ENCODE data around the gene MRGPRD.

The MRGPRD gene

GRCh38 chr11:68950762-68951161 lies 30.0 kb downstream of the MRGPRD start:
- Histone ChIP-seq H3K4me3 (replicated peaks; ENCODE audit: insufficient read depth, low read length) (no peak overlapping the region), H3K27ac (replicated peaks) (no peak overlapping the region), H3K27me3 (ENCODE audit: insufficient read depth, poor library complexity, severe bottlenecking) (no peaks in the 10 kb centered on the region)
- DNase-seq (ENCODE audit: low read depth in 1 of 2, low spot score in 1 of 2) = no peak
- TF ChIP-seq CTCF (IDR thresholded peaks at IDR 0.05; ENCODE audit: insufficient read depth, low read length) = no peak
- TF ChIP-seq GABPA (IDR thresholded peaks at IDR 0.05; ENCODE audit: low read depth) = no peak
- no peak for TF ChIP-seq REST (IDR thresholded peaks at IDR 0.05; ENCODE audit: insufficient replicate concordance, low read depth)
- TF ChIP-seq POLR2AphosphoS5 (IDR thresholded peaks at IDR 0.05; ENCODE audit: low read depth) = no peak
- TF ChIP-seq SPI1 (IDR thresholded peaks at IDR 0.05; ENCODE audit: borderline replicate concordance, low read depth) = no peak

GRCh38 chr11:68950270-68950669 lies 30.5 kb downstream of the MRGPRD start:
- Histone ChIP-seq H3K27me3 (ENCODE audit: insufficient read depth, poor library complexity, severe bottlenecking) (no peaks in the 10 kb centered on the region), H3K4me3 (replicated peaks; ENCODE audit: insufficient read depth, low read length) (no peak overlapping the region), H3K27ac (replicated peaks) (no peak overlapping the region)
- peak; percentile 25 for TF ChIP-seq CTCF (IDR thresholded peaks at IDR 0.05; ENCODE audit: insufficient read depth, low read length)
- no peak for TF ChIP-seq POLR2AphosphoS5 (IDR thresholded peaks at IDR 0.05; ENCODE audit: low read depth)
- DNase-seq (ENCODE audit: low read depth in 1 of 2, low spot score in 1 of 2) = peak in 1 of 2 experiments; percentile 23

GRCh38 chr11:68948935-68949334 lies 31.9 kb downstream of the MRGPRD start:
- Histone ChIP-seq H3K27me3 (ENCODE audit: insufficient read depth, poor library complexity, severe bottlenecking) (no peaks in the 10 kb centered on the region), H3K4me3 (replicated peaks; ENCODE audit: insufficient read depth, low read length) (no peak overlapping the region), H3K27ac (replicated peaks) (no peak overlapping the region)
- DNase-seq (ENCODE audit: low read depth in 1 of 2, low spot score in 1 of 2) = no peak
- TF ChIP-seq SPI1 (IDR thresholded peaks at IDR 0.05; ENCODE audit: borderline replicate concordance, low read depth) (no peak), GABPA (IDR thresholded peaks at IDR 0.05; ENCODE audit: low read depth) (no peak)

GRCh38 chr11:68948496-68948895 lies 32.3 kb downstream of the MRGPRD start:
- TF ChIP-seq CTCF (IDR thresholded peaks at IDR 0.05; ENCODE audit: insufficient read depth, low read length) = no peak
- TF ChIP-seq SPI1 (IDR thresholded peaks at IDR 0.05; ENCODE audit: borderline replicate concordance, low read depth) = no peak
- no peak for TF ChIP-seq POLR2AphosphoS5 (IDR thresholded peaks at IDR 0.05; ENCODE audit: low read depth)
- no peak for TF ChIP-seq REST (IDR thresholded peaks at IDR 0.05; ENCODE audit: insufficient replicate concordance, low read depth)
- no peak for TF ChIP-seq GABPA (IDR thresholded peaks at IDR 0.05; ENCODE audit: low read depth)
- H3K27ac ChIP-seq (replicated peaks) = no peak overlapping the region
- DNase-seq (ENCODE audit: low read depth in 1 of 2, low spot score in 1 of 2) = no peak
- no peaks in the 10 kb centered on the region for H3K27me3 ChIP-seq (ENCODE audit: insufficient read depth, poor library complexity, severe bottlenecking)
- H3K4me3 ChIP-seq (replicated peaks; ENCODE audit: insufficient read depth, low read length) = no peak overlapping the region

Measured in HL-60 (cell line).